Right atrium auricular region (tissue), 2 donors: ENCODE results near the gene DCUN1D2. TPM values are rescaled to one million over a fixed set of nuclear protein-coding genes. Genes with fewer than 3 reads are reported as not detected.
A peak's percentile ranks its signal among the peaks of the same experiment; 100 is the strongest.
"Not testable (repeated sequence)": the region's sequence is repeated elsewhere in the genome, so short reads cannot be mapped to it uniquely, and the experiment has no call there.

Experiments used
- DNase-seq: peaks from one replicate; pipeline ENCODE4 v3.0.0-alpha.2; 2019; ENCODE audit warnings: low spot score
- H3K27ac ChIP-seq, 2 donors: fragments of 200-600 bp; sonication (generic); 1 replicate in 1 of 2; 2 replicates in 1 of 2; pipeline ENCODE4 v1.5.1; 2016 to 2019
- H3K27me3 ChIP-seq, 2 donors: fragments of 200-600 bp; sonication (generic); one replicate each; pipeline versions ENCODE4 v1.5.1 to v1.6.0; 2017 to 2019
- H3K36me3 ChIP-seq: fragments of 200-600 bp; sonication (generic); one replicate; pipeline ENCODE4 v1.5.1; 2016
- H3K4me1 ChIP-seq, 2 donors: fragments of 200-600 bp; sonication (generic); one replicate each; pipeline versions ENCODE4 v1.5.1 to v1.6.0; 2017 to 2019
- H3K4me3 ChIP-seq, 2 donors: fragments of 200-600 bp; sonication (generic); 1 replicate in 1 of 2; 2 replicates in 1 of 2; pipeline ENCODE4 v1.5.1; 2017 to 2019; ENCODE audit warnings: mild to moderate bottlenecking in 1 of 2, moderate library complexity in 1 of 2
- H3K9me3 ChIP-seq, 2 donors: fragments of 200-600 bp; sonication (generic); one replicate each; pipeline ENCODE4 v1.5.1; 2019
- CTCF ChIP-seq, 2 donors: fragments of 200-600 bp; sonication (generic); IDR thresholded peaks; one replicate each; pipeline ENCODE4 v1.5.1; 2019; ENCODE audit warnings: antibody characterized with exemption in 2 of 2
- total RNA-seq, 2 donors: library from RNA; depleted of rRNA; stranded (reverse); fragments of >200 nt; gene quantifications; one replicate each; pipeline ENCODE4 v1.1.0, GENCODE V29; 2016

DCUN1D2 gene
- total RNA-seq, 2 donors from 2014 or later, result 45.3 to 65.5 TPM

DNA sequence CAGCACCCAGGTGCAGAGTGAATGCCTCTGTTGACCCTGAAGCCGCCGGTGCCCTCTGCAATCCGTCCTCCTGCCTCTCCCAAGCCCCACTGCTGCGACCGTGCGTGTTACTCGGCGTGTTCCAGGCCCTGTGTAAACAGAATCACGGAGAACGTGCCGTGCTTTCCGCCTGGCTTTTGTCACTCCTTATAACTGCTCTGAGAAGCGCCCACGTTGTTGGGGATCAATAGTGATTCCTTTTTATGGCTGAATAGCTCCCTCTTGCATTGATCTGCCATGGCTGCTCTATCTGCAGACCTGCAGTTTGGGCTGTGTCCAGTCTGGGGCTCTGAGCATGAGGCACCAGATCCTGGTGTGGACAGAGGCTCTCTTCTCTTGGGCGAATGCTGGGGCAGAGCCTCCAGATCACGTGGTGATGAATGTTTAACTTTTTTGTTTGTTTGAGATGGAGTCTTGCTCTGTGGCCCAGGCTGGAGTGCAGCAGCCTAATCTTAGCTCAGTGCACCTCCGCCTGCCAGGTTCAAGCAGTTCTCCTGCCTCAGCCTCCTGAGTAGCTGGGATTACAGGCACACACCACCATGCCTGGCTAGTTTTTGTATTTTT lies 53.0 kb downstream of the DCUN1D2 start:
- Histone ChIP-seq H3K4me3 (no peak overlapping the region), H3K27ac (no peak overlapping the region), H3K4me1 (peaks cover 0 to 5% of the 10 kb centered on the region in 2 donors), H3K27me3 (no peaks in the 10 kb centered on the region), H3K36me3 (peaks cover 60% of the 10 kb centered on the region), H3K9me3 (no peaks in the 10 kb centered on the region)
- DNase-seq, result no peak
- TF ChIP-seq CTCF (IDR thresholded peaks at IDR 0.05), result no peak

DNA sequence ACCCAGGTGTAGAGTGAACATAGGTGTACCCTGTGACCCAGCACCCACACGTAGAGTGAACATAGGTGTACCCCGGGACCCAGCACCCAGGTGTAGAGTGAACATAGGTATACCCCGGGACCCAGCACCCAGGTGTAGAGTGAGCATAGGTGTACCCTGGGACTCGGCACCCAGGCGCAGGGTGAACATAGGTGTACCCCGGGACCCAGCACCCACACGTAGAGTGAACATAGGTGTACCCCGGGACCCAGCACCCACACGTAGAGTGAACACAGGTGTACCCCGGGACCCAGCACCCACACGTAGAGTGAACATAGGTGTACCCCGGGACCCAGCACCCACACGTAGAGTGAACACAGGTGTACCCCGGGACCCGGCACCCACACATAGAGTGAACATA lies 53.6 kb downstream of the DCUN1D2 start:
- DNase-seq, H3K4me1 ChIP-seq, H3K27ac ChIP-seq, H3K4me3 ChIP-seq, H3K27me3 ChIP-seq, H3K9me3 ChIP-seq: not testable (repeated sequence)
- peaks cover 60% of the 10 kb centered on the region for H3K36me3 ChIP-seq

GRCh38 chr13:113435907-113436306 lies 54.6 kb downstream of the DCUN1D2 start:
- not testable (repeated sequence) for H3K4me1 ChIP-seq, DNase-seq, H3K4me3 ChIP-seq, H3K27ac ChIP-seq, H3K9me3 ChIP-seq, H3K27me3 ChIP-seq
- peaks cover 53% of the 10 kb centered on the region for H3K36me3 ChIP-seq

DNA sequence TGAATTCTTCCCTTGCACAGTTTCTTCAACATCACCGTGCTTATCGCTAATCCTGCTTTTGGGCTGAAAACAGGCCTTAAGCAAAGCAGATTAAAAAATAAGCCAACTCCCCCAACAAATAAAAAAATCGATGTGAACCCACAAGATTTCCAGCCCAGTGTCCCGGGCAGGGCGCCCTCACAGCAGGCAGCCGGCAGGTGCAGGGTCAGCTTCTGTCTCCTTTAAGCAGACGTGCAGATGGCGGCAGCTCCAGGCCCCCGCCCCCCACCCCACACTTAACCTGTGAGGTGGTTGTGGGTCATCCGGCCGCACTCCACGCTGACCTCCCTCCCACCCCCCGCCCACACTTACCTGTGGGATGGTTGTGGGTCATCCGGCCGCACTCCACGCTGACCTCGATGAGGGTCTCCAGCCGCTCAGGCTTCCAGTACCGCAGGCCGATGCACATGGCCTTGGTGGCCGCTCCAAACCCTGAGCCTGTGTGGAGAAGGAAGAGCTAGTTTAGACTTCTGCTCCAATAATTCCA lies 57.1 kb downstream of the DCUN1D2 start:
- no peak for TF ChIP-seq CTCF (IDR thresholded peaks at IDR 0.05)
- DNase-seq, result no peak
- no peaks in the 10 kb centered on the region for H3K27me3 ChIP-seq
- H3K9me3 ChIP-seq, result no peaks in the 10 kb centered on the region
- peak overlapping the region; percentile 56 to 76 for H3K27ac ChIP-seq
- H3K4me1 ChIP-seq, result peaks cover 0 to 6% of the 10 kb centered on the region in 2 donors
- H3K36me3 ChIP-seq, result peaks cover 56% of the 10 kb centered on the region
- H3K4me3 ChIP-seq, result no peak overlapping the region

GRCh38 chr13:113432506-113433270 lies 57.8 kb downstream of the DCUN1D2 start:
- peaks cover 54% of the 10 kb centered on the region for H3K36me3 ChIP-seq
- no peak for TF ChIP-seq CTCF (IDR thresholded peaks at IDR 0.05)
- H3K27ac ChIP-seq, result peak overlapping the region; percentile 56 to 76

DNA sequence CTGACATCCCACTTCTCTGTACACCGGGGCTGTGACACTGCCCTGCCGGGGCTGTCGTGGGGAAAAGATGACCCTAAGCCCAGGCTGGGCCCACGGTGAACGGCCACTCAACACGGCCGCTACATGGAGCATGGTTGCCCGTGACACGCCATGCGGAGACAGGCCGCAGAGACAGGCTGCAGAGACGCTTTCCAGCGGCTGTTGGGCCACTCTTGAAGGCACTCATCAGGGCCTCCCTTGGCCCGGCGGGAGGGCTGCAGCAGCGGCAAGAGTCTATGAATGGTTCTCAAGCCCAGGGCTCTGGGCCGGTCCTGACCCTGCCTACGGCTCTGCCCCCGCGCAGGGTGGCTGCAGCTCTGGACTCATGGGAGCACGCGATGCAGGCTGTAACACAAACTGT lies 59.3 kb downstream of the DCUN1D2 start:
- H3K27me3 ChIP-seq, result no peaks in the 10 kb centered on the region
- H3K36me3 ChIP-seq, result peaks cover 69% of the 10 kb centered on the region
- DNase-seq, result no peak
- peak overlapping the region; percentile 64 to 76 for H3K27ac ChIP-seq
- H3K4me1 ChIP-seq, result peaks cover 0 to 6% of the 10 kb centered on the region in 2 donors
- H3K4me3 ChIP-seq, result no peak overlapping the region
- no peak for TF ChIP-seq CTCF (IDR thresholded peaks at IDR 0.05)
- no peaks in the 10 kb centered on the region for H3K9me3 ChIP-seq

More at GRCh38 chr13:113432506-113433270, 57.8 kb downstream of the DCUN1D2 start:
- H3K27me3 ChIP-seq, result no peaks in the 10 kb centered on the region
- no peak overlapping the region for H3K4me3 ChIP-seq
- no peak for DNase-seq
- no peaks in the 10 kb centered on the region for H3K9me3 ChIP-seq
- H3K4me1 ChIP-seq, result peaks cover 0 to 6% of the 10 kb centered on the region in 2 donors
